GM19099 (cell line): ENCODE results near the gene PDLIM1.

Experiments used
- POLR2A ChIP-seq: IDR thresholded peaks from 3 replicates; pipeline ENCODE4 v1.6.1; 2011; ENCODE audit warnings: low read depth; ENCODE audit not compliant: insufficient read length; ENCODE audit errors: extremely low read depth

PDLIM1 gene

DNA sequence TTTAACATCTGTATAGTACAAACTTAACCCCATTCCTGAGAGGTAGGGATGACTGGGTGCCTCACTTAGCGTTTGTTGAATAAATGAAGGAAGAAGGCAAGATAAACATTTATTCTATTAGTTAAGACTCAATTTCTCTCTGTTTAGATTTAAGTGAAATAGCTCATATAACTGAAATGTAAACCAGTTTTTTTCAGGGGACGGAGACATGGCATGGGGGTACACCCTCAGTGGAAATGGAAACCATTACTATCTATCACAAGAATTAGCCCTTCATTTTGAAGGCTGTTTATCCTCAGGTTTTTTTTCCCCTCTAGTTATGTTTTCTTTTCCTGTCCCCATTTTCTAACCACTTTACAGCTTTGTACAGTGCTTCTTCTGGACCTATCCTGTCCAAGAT, 35.6 kb upstream of the PDLIM1 start:
- no peak for TF ChIP-seq POLR2A

- no peak for TF ChIP-seq POLR2A
Measured at GRCh38 chr10:95325863-95326262, 35.1 kb upstream of the PDLIM1 start.

DNA sequence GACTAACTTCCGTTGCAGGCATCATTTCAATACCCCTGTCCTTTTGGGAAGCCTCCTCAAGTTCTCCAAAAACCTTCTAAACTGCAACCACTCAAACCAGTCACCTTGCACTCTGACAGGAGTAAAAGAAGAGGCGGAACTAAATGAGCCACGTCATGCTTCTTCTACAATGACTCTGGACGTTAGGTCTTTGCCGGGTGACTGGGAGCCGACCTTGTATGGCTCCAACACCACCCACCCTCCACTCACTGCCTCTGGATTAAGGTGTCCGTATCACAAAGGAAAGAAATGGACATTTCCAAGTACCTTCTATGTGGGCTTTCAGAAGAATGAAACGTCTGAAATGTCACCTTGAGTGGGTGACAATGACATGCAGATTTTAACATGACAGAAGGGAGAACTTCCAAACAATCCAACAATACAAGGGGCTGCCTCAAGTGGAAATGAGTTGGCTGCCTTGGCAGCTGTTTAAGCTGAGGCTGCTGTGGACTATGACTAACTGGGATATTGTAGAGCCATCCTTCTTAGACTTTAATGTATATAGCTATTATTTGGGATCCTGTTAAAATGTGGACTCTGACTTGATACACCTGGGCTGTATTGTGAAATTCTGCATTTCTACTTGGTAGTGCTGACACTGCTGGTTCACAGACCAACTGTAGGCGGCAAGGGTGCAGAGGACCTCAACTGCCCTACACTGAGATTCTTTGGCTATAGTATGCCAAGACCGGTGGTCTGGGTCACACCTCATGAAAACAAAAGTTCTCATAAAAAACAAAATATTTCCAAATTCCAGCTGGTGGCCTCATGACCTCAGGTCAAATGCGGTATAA, 33.8 kb upstream of the PDLIM1 start:
- TF ChIP-seq POLR2A, result no peak

GRCh38 chr10:95321554-95322301, 30.9 kb upstream of the PDLIM1 start:
- TF ChIP-seq POLR2A, result no peak

DNA sequence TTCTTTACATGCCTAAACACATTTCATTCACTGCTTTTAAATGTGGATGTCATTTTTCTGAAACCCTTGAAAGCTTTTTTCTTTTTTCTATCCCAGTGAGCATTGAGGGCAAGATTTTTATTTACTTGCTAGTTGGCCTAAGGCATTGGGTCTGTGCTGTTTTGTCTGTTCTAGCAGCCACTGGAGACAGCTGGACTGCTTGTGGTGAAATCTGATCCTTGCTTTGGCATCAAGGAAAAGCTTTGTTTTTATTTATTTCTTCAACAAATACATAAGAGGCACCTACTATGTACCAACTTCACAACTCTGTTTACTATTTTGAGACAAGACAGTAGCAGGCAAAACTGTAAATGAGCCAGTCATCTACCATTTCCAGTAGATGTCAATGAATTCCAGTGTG, 28.4 kb upstream of the PDLIM1 start:
- no peak for TF ChIP-seq POLR2A

GRCh38 chr10:95315509-95315908, 24.7 kb upstream of the PDLIM1 start:
- no peak for TF ChIP-seq POLR2A

DNA sequence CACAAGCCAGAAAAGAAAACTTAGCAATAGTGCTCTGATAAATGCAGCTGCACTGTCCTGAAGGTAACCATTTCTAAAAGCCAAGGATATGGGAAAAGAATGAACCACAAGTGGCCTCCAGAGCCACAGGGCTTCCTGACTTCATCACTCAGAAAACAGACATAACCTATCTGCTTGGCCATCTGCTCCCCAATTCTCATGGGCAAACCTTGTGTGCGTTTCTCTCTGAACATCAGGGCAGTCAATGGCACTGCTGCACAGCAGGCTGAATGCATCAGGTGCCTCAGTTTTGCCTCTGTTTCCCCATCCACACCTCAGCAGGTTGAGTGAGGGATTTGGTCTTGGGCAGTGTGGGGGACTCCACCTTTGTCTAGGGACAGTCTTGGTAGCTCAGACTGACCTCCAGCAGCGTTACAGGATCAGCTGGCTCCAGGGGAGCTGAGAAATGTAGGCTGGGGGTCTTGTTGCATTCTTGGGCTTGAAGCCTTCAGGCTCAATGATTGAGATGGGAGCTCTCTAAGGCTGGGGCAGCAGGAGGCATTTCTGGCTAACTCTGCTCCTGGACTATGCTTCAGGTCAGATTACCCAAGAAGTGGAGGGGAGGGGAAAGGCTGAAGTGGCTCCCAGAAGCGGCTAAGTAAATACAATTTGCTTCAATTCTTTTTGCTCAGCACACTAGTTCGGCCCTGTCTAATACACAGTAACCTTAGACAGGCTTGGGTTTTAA, 23.6 kb upstream of the PDLIM1 start:
- TF ChIP-seq POLR2A, result no peak

- no peak for TF ChIP-seq POLR2A
Measured at GRCh38 chr10:95312986-95313495, 22.2 kb upstream of the PDLIM1 start.

DNA sequence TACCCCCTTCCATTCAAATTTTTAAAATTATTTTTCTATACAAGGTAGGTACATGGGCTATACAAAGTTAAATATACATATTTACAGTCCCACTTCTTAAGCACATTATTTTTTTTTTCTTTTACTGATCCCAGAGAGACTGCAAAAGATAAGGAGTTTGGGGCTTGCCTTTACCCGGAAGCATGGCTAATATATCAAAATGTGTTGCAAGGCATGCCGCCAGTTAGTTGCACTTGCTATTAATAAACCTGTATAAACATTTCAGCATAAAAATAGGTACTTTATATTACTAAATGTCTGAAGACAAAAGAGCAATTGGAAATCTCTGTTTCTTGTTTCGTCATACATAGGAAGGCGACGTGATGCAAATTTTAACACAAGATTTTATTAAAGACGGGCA, 21.5 kb upstream of the PDLIM1 start:
- no peak for TF ChIP-seq POLR2A

- no peak for TF ChIP-seq POLR2A
Measured at GRCh38 chr10:95309958-95310357, 19.2 kb upstream of the PDLIM1 start.

GRCh38 chr10:95308389-95309302, 17.8 kb upstream of the PDLIM1 start:
- TF ChIP-seq POLR2A, result no peak

GRCh38 chr10:95306851-95307250, 16.0 kb upstream of the PDLIM1 start:
- TF ChIP-seq POLR2A, result no peak

DNA sequence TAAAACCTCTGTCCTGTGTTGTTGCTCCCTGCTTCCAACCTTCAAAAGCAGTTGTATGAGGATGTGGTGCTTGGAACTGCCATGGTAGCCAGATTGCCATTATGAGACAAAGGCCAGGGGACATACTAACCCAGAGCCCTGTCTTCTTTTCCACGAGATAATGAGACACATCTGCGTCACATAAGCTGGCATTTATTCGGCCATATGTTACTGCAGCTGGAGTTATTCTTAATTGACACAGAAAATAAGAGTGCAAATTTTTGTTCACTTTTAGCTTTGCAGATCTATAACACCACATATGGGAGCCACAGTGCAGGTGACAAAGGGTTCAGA, 15.5 kb upstream of the PDLIM1 start:
- no peak for TF ChIP-seq POLR2A

- TF ChIP-seq POLR2A, result no peak
Measured at GRCh38 chr10:95305606-95306317, 15.0 kb upstream of the PDLIM1 start.

DNA sequence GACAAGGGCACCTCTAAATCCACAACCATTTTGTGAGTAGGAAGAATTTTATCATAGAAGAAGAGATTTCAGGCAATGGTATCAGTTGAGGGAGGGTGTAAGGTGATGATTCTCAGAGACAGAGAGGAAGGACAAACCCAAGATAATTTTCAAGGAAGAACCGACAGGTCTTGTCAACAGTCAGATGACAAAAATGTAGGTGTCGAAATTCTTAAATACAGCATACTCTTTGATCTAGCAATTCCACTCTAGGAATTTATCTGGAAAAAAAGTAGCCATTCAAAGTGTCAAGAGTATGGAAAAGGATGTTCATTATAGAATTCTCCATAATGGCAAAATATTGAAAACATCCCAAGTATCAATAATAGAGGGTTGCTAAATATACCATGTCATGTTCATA, 14.2 kb upstream of the PDLIM1 start:
- no peak for TF ChIP-seq POLR2A

- TF ChIP-seq POLR2A, result no peak
Measured at GRCh38 chr10:95304463-95304862, 13.7 kb upstream of the PDLIM1 start.
